Measurements from ENCODE around the gene TOR2A.

TOR2A gene

DNA sequence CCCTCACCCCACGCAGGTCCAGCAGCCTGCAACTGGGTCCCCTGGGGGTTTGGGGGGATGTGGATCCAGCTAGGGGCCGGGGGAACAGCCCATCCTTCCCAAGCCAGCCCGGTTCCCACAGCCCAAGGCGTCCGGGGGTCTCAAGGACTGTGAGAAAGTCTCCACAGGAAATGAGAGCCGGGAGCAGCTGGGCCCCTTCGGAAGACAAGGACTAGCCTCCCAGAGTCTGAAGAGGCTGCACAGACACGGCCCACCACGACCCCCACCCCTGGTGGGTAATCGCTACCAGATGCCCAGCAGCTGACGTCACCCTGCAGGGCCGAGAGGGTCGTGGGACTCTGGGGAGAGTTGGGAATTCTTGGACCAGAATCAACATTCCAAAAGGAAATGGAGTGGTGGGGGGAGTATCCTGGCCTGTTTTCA, 32.8 kb upstream of the TOR2A start:
- Histone ChIP-seq H2AFZ (ENCODE audit: low read length) (no peak overlapping the region), H3K36me3 (ENCODE audit: insufficient read depth, low read length) (peaks cover 31% of the 10 kb centered on the region; the same call in 1 of the 2 replicates), H3K9me2 (replicated peaks; ENCODE audit: low read depth, low read length) (no peaks in the 10 kb centered on the region), H3K4me1 (ENCODE audit: insufficient read depth, low read length, poor library complexity, severe bottlenecking) (peaks cover 43% of the 10 kb centered on the region), H3K9ac (ENCODE audit: low read depth, low read length, poor library complexity, severe bottlenecking) (peak overlapping the region; percentile 52), H4K20me1 (ENCODE audit: insufficient read depth, low read length, poor library complexity, severe bottlenecking) (peaks cover 57% of the 10 kb centered on the region), H3K79me2 (ENCODE audit: insufficient read depth, low read length) (peaks cover 87% of the 10 kb centered on the region), H3K4me2 (ENCODE audit: low read depth, low read length, poor library complexity, severe bottlenecking) (peak overlapping the region; percentile 57), H3K9me3 (ENCODE audit: insufficient read depth, low read depth, low read length) (no peaks in the 10 kb centered on the region), H3K27me3 (ENCODE audit: insufficient read depth, low read length, poor library complexity, severe bottlenecking) (no peaks in the 10 kb centered on the region), H3F3A (ENCODE audit: low read depth) (peaks cover 6% of the 10 kb centered on the region), H3K4me3 (ENCODE audit: low read length, poor library complexity, severe bottlenecking) (peak overlapping the region; percentile 36)
- TF ChIP-seq EZH2phosphoT487 (IDR thresholded peaks at IDR 0.05; ENCODE audit: borderline replicate concordance) (no peak), CTCF (conservative IDR thresholded peaks at IDR 0.05; ENCODE audit: low read length) (no peak)

DNA sequence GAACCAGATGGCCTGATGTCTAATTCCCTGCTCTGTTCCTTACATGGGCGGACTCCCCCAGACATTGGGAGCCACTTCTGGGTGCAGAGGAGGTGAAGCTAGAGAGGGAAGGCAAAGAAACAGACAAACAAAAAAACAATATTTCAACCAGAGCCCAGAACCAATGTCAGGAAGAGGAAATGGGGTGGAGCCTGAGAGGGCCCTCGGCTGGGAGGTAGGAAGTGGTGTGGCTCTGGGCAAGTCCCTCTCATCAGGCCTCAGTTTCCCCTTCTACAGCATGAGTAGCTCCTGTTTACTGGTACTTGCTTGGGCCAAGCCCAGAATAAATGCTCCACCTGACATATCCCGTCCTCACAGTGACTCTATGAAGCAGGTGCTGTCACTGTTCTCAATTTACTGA, 32.3 kb upstream of the TOR2A start:
- H4K20me1 ChIP-seq (ENCODE audit: insufficient read depth, low read length, poor library complexity, severe bottlenecking) = peaks cover 55% of the 10 kb centered on the region
- TF ChIP-seq EZH2phosphoT487 (IDR thresholded peaks at IDR 0.05; ENCODE audit: borderline replicate concordance) (no peak), CTCF (conservative IDR thresholded peaks at IDR 0.05; ENCODE audit: low read length) (no peak)
- H3K4me1 ChIP-seq (ENCODE audit: insufficient read depth, low read length, poor library complexity, severe bottlenecking) = peaks cover 43% of the 10 kb centered on the region
- peaks cover 31% of the 10 kb centered on the region; the same call in 1 of the 2 replicates for H3K36me3 ChIP-seq (ENCODE audit: insufficient read depth, low read length)
- no peaks in the 10 kb centered on the region for H3K9me3 ChIP-seq (ENCODE audit: insufficient read depth, low read depth, low read length)
- H2AFZ ChIP-seq (ENCODE audit: low read length) = no peak overlapping the region
- peaks cover 6% of the 10 kb centered on the region for H3F3A ChIP-seq (ENCODE audit: low read depth)
- peak overlapping the region; percentile 52 for H3K9ac ChIP-seq (ENCODE audit: low read depth, low read length, poor library complexity, severe bottlenecking)
- no peaks in the 10 kb centered on the region for H3K27me3 ChIP-seq (ENCODE audit: insufficient read depth, low read length, poor library complexity, severe bottlenecking)
- H3K9me2 ChIP-seq (replicated peaks; ENCODE audit: low read depth, low read length) = no peaks in the 10 kb centered on the region
- H3K4me2 ChIP-seq (ENCODE audit: low read depth, low read length, poor library complexity, severe bottlenecking) = peak overlapping the region; percentile 57
- peak overlapping the region; percentile 36 for H3K4me3 ChIP-seq (ENCODE audit: low read length, poor library complexity, severe bottlenecking)
- peaks cover 87% of the 10 kb centered on the region for H3K79me2 ChIP-seq (ENCODE audit: insufficient read depth, low read length)

DNA sequence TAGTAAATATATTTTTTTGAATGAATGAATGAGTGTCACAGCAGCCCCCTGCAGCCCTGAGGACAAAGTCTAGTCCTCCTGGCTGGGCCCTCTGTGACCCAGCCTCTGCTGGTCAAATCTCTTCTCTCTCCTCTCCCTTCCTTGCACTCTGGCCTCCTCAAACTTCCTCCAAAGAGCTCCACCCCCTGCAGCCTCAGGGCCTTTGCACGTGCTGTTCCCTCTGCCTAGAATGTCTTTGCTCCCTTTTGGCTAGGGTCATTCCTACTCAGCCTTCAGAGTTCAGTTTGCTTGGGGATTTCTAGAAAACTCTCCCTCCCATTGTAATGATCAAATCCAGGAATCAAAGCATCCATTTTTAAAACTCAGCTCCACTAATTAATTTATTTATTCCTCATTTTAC, 30.3 kb upstream of the TOR2A start:
- H3K9me3 ChIP-seq (ENCODE audit: insufficient read depth, low read depth, low read length) = no peaks in the 10 kb centered on the region
- H3F3A ChIP-seq (ENCODE audit: low read depth) = no peaks in the 10 kb centered on the region
- H3K79me2 ChIP-seq (ENCODE audit: insufficient read depth, low read length) = peaks cover 85% of the 10 kb centered on the region
- H3K9me2 ChIP-seq (replicated peaks; ENCODE audit: low read depth, low read length) = no peaks in the 10 kb centered on the region
- no peaks in the 10 kb centered on the region for H3K27me3 ChIP-seq (ENCODE audit: insufficient read depth, low read length, poor library complexity, severe bottlenecking)
- peaks cover 40% of the 10 kb centered on the region; the same call in 1 of the 2 replicates for H3K36me3 ChIP-seq (ENCODE audit: insufficient read depth, low read length)
- H3K4me2 ChIP-seq (ENCODE audit: low read depth, low read length, poor library complexity, severe bottlenecking) = no peak overlapping the region
- H3K4me3 ChIP-seq (ENCODE audit: low read length, poor library complexity, severe bottlenecking) = no peak overlapping the region
- H4K20me1 ChIP-seq (ENCODE audit: insufficient read depth, low read length, poor library complexity, severe bottlenecking) = peaks cover 41% of the 10 kb centered on the region
- peaks cover 31% of the 10 kb centered on the region for H3K4me1 ChIP-seq (ENCODE audit: insufficient read depth, low read length, poor library complexity, severe bottlenecking)
- TF ChIP-seq CTCF (conservative IDR thresholded peaks at IDR 0.05; ENCODE audit: low read length) (no peak), EZH2phosphoT487 (IDR thresholded peaks at IDR 0.05; ENCODE audit: borderline replicate concordance) (no peak)
- H3K9ac ChIP-seq (ENCODE audit: low read depth, low read length, poor library complexity, severe bottlenecking) = no peak overlapping the region
- no peak overlapping the region for H2AFZ ChIP-seq (ENCODE audit: low read length)

Measured in Loucy (cell line).